GM12878 (cell line): ENCODE measurements around the gene RALGAPA2. TPM values are rescaled to one million over a fixed set of nuclear protein-coding genes. Genes with fewer than 3 reads are reported as not detected.

Experiments
- ATAC-seq: fragments of 200-7000 bp; cut with Tn5 transposase; 3 replicates; pipeline ENCODE4 v1.9.1; 2020; ENCODE audit warnings: mild to moderate bottlenecking, moderate library complexity
- BruUV-seq: library from RNA; stranded (reverse); fragments of 400-500 nt; replicated peaks from 2 replicates; lab custom pipeline; 2021; lab: Mats Ljungman, UMichigan
- CTCF ChIA-PET: fragments of 300-600 bp; sonication (Branson Sonifier 250); formaldehyde crosslinking; extraction: SDS; loops from one replicate; lab custom pipeline; 2021; ENCODE audit warnings: inconsistent platforms; lab: Yijun Ruan, JAX
- POLR2A ChIA-PET: fragments of 350-600 bp; formaldehyde crosslinking; extraction: SDS; loops from one replicate; lab custom pipeline; 2021; ENCODE audit warnings: inconsistent platforms; lab: Charles Lee
- RAD21 ChIA-PET: fragments of 300-600 bp; sonication (Branson Sonifier 250); formaldehyde crosslinking; loops from one replicate; lab custom pipeline; 2023; ENCODE audit warnings: antibody characterized with exemption; ENCODE audit not compliant: unreplicated experiment; lab: Charles Lee
- SMC1A ChIA-PET: fragments of 300-600 bp; sonication (Branson Sonifier 250); formaldehyde crosslinking; loops from one replicate; lab custom pipeline; 2023; ENCODE audit not compliant: unreplicated experiment, uncharacterized antibody; lab: Charles Lee
- DNase-seq: peaks from one replicate; pipeline ENCODE4 v3.0.0-alpha.2; 2011; ENCODE audit warnings: low read depth, low spot score
- FAIRE-seq: peaks from 3 replicates; lab custom pipeline; 2011; peaks lifted over from hg19 to GRCh38; lab: Jason Lieb, UNC
- H2AFZ ChIP-seq: 2 replicates; pipeline ENCODE4 v1.6.0; 2011; ENCODE audit warnings: low read depth, low read length, control low read depth; ENCODE audit not compliant: control insufficient read depth
- H3K27ac ChIP-seq: 2 replicates; pipeline ENCODE4 v1.5.1; 2011; ENCODE audit warnings: control low read depth; ENCODE audit not compliant: control insufficient read depth, insufficient read depth
- H3K27me3 ChIP-seq, 2 experiments: replicated peaks in 1 of 2; 2 replicates each; pipeline versions ENCODE4 v1.6.0 to v1.6.1; 2011; ENCODE audit warnings: low read length in 1 of 2; ENCODE audit not compliant: control insufficient read depth in 2 of 2, insufficient read depth in 2 of 2
- H3K36me3 ChIP-seq, 2 experiments: 2 replicates each; pipeline ENCODE4 v1.5.1; 2011; ENCODE audit warnings: low read length in 1 of 2; ENCODE audit not compliant: control insufficient read depth in 2 of 2, insufficient read depth in 2 of 2
- H3K4me1 ChIP-seq: 2 replicates; pipeline ENCODE4 v1.6.1; 2011; ENCODE audit warnings: mild to moderate bottlenecking, low read length, moderate library complexity, mixed read lengths; ENCODE audit not compliant: control insufficient read depth, insufficient read depth
- H3K4me2 ChIP-seq: 2 replicates; pipeline ENCODE4 v1.6.0; 2011; ENCODE audit warnings: control low read depth; ENCODE audit not compliant: control insufficient read depth, insufficient read depth
- H3K4me3 ChIP-seq: fragments of 200-600 bp; sonication (generic); 2 replicates; pipeline ENCODE4 v1.5.1; 2016
- H3K79me2 ChIP-seq: 2 replicates; pipeline ENCODE4 v1.6.0; 2011; ENCODE audit warnings: low read length; ENCODE audit not compliant: control insufficient read depth, insufficient read depth
- H3K9ac ChIP-seq: 2 replicates; pipeline ENCODE4 v1.8.0; 2011; ENCODE audit warnings: low read length, control low read depth, mixed read lengths; ENCODE audit not compliant: control insufficient read depth, insufficient read depth
- H3K9me3 ChIP-seq: replicated peaks from 3 replicates; pipeline ENCODE4 v1.5.1; 2011; ENCODE audit warnings: mild to moderate bottlenecking, low read length; ENCODE audit not compliant: control insufficient read depth, insufficient read depth
- H4K20me1 ChIP-seq: 2 replicates; pipeline ENCODE4 v1.6.0; 2011; ENCODE audit not compliant: control insufficient read depth, insufficient read depth
- ATF2 ChIP-seq: IDR thresholded peaks from 2 replicates; pipeline ENCODE4 v1.6.1; 2012; ENCODE audit warnings: low read length, inconsistent platforms
- DPF2 ChIP-seq: fragments of 450-650 bp; IDR thresholded peaks from 2 replicates; pipeline ENCODE4 v1.6.1; 2017; ENCODE audit warnings: mild to moderate bottlenecking
- EP300 ChIP-seq, 2 experiments: fragments of 150-350 bp in 1 of 2; IDR thresholded peaks; 2 replicates each; pipeline ENCODE4 v1.6.1; 2011 to 2012; ENCODE audit warnings: low read depth in 2 of 2, low read length in 2 of 2, borderline replicate concordance in 1 of 2, improper control_type of control experiment in 1 of 2, inconsistent platforms in 1 of 2; ENCODE audit not compliant: control insufficient read depth in 1 of 2
- GATAD2B ChIP-seq: fragments of 450-650 bp; conservative IDR thresholded peaks from 2 replicates; pipeline ENCODE4 v1.6.1; 2017; ENCODE audit warnings: low read depth, mild to moderate bottlenecking, moderate library complexity
- IKZF2 ChIP-seq, 2 experiments: fragments of 450-650 bp; IDR thresholded peaks; 2 replicates each; pipeline ENCODE4 v1.6.1; 2017; ENCODE audit warnings: mild to moderate bottlenecking in 2 of 2, moderate library complexity in 2 of 2
- JUNB ChIP-seq: IDR thresholded peaks from 2 replicates; pipeline ENCODE4 v1.6.1; 2016; ENCODE audit warnings: antibody characterized with exemption, mild to moderate bottlenecking
- MEF2B ChIP-seq: fragments of 450-650 bp; IDR thresholded peaks from 2 replicates; pipeline ENCODE4 v1.6.1; 2018; ENCODE audit warnings: mild to moderate bottlenecking, moderate library complexity; ENCODE audit not compliant: partially characterized antibody, poor library complexity, severe bottlenecking
- MTA2 ChIP-seq: fragments of 450-650 bp; IDR thresholded peaks from 2 replicates; pipeline ENCODE4 v1.6.1; 2016; ENCODE audit warnings: low read depth, mild to moderate bottlenecking, moderate library complexity
- NFIC ChIP-seq: IDR thresholded peaks from 2 replicates; pipeline ENCODE4 v1.6.1; 2012; ENCODE audit warnings: low read depth, mild to moderate bottlenecking, inconsistent platforms, low read length, moderate library complexity
- RBBP5 ChIP-seq: fragments of 200-600 bp; sonication (generic); conservative IDR thresholded peaks from 2 replicates; pipeline ENCODE4 v1.6.1; 2016
- RELB ChIP-seq: fragments of 450-650 bp; IDR thresholded peaks from 2 replicates; pipeline ENCODE4 v1.6.1; 2017; ENCODE audit warnings: low read depth, mild to moderate bottlenecking, moderate library complexity
- RUNX3 ChIP-seq: IDR thresholded peaks from 2 replicates; pipeline ENCODE4 v1.6.1; 2012; ENCODE audit warnings: low read length, inconsistent platforms
- SP1 ChIP-seq: IDR thresholded peaks from one replicate; pipeline ENCODE4 v1.6.1; 2011; ENCODE audit warnings: low read depth, low read length
- SPI1 ChIP-seq: IDR thresholded peaks from 2 replicates; pipeline ENCODE4 v1.6.1; 2011; ENCODE audit warnings: low read depth, mild to moderate bottlenecking, low read length, moderate library complexity, borderline replicate concordance; ENCODE audit not compliant: insufficient read depth
- ZNF384 ChIP-seq: IDR thresholded peaks from 2 replicates; pipeline ENCODE4 v1.6.1; 2012; ENCODE audit warnings: low read depth, mild to moderate bottlenecking, low read length, improper control_type of control experiment, borderline replicate concordance
- ZNF592 ChIP-seq: fragments of 450-650 bp; IDR thresholded peaks from 2 replicates; pipeline ENCODE4 v1.6.1; 2017; ENCODE audit warnings: mild to moderate bottlenecking, moderate library complexity
- ZZZ3 ChIP-seq: IDR thresholded peaks from 2 replicates; pipeline ENCODE4 v1.6.1; 2011; ENCODE audit warnings: low read depth; ENCODE audit not compliant: control insufficient read depth, insufficient read length
- WGBS: methylation state at CpG from one replicate; pipeline ENCODE4 v1.1.6; 2016; ENCODE audit warnings: low lambda C conversion rate; ENCODE audit not compliant: insufficient replicate concordance, insufficient coverage; ENCODE audit errors: missing lambda C conversion rate; 5-methylcytosine and 5-hydroxymethylcytosine counted together
- in situ Hi-C: fragments of 300-500 bp; cut with MboI; formaldehyde crosslinking; loops from 9 replicates; pipeline ENCODE4 v1.14.3; 2018; ENCODE audit warnings: mixed read lengths
- intact Hi-C: fragments of 100-400 bp; cut with micrococcal nuclease; formaldehyde crosslinking; loops from one replicate; pipeline ENCODE4 v1.14.2; 2022; ENCODE audit not compliant: unreplicated experiment
- polyA plus RNA-seq, 11 experiments: library from polyadenylated mRNA; depleted of rRNA in 4 of 11; unstranded in 6 of 11; stranded (reverse) in 5 of 11; fragments of >200 nt; fragmentation: Nextera tagmentation in 4 of 11; fragmentation: Illumina TruSeq in 1 of 11; extraction: Ambion mirVana in 4 of 11; extraction: Trizol in 1 of 11; gene quantifications; 1 replicate in 1 of 11; 2 replicates in 10 of 11; pipeline versions ENCODE4 v1.2.1 to v1.2.3, GENCODE V29; 2011 to 2016; ENCODE audit warnings: inconsistent platforms in 2 of 11, missing spikeins in 2 of 11, low read depth in 1 of 11
- total RNA-seq, 4 experiments: library from RNA; depleted of rRNA in 3 of 4; stranded (reverse); fragments of >200 nt in 3 of 4; fragmentation: Illumina TruSeq in 1 of 4; extraction: Trizol in 1 of 4; gene quantifications; 2 replicates each; pipeline versions ENCODE4 v1.2.1 to v1.2.3, GENCODE V29; 2013 to 2021

The RALGAPA2 gene
- total and polyA plus RNA-seq, 10 of the 15 experiments (the other 5 are each of a cell fraction or from before 2014, with no cell fraction given), result 2.9 to 29.4 (median 19.6) TPM

DNA sequence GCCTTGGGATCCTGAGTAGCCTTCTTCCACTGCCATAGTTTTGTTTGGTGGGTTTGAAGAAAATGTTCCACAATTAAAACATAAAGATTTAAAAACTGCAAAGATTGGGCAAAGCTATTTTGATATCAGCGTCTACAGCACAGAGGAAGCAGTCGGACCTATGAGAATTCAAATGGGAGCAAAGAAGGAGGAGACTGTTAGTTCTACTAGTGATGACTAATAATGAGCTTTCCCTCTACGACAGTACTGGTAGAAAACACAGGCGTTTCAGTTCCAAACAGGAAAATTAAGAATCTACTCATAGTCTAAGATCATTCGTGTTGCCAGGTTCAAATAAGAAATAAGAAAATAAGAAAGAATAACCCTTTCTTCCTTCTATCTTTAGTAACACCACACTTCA, 223.4 kb downstream of the RALGAPA2 start:
- 26% methylated on average over 5 of the region's 5 CpGs for WGBS
- H3K4me1 ChIP-seq, result peaks cover 32% of the 10 kb centered on the region
- in situ Hi-C loops, result no loop called here
- intact Hi-C loops, result loop anchor here (1.0 to 10.0 kb wide), 2 partner anchors 23 to 124 kb away; partner anchors contain the start of gene INSM1
- ChIA-PET POLR2A (interaction anchor here (0.8 to 1.9 kb wide), 2 partner anchors 23 to 24 kb away, joined by 3 to 6 read pairs; no protein-coding TSS in a partner anchor), CTCF (interaction anchor here (0.8 to 1.2 kb wide), 5 partner anchors 8 to 24 kb away, joined by 3 to 5 read pairs (median 4); no protein-coding TSS in a partner anchor), SMC1A (interaction anchor here (1.0 to 6.1 kb wide), 13 partner anchors 9 to 73 kb away, joined by 3 to 40 read pairs (median 6); no protein-coding TSS in a partner anchor), RAD21 (interaction anchor here (0.8 to 2.0 kb wide), 4 partner anchors 18 to 37 kb away, joined by 3 to 9 read pairs (median 4); no protein-coding TSS in a partner anchor)
- no peaks in the 10 kb centered on the region for H3K9me3 ChIP-seq
- H3K36me3 ChIP-seq, result peaks cover 0 to 6% of the 10 kb centered on the region in 2 experiments; a peak in 1 of 4 replicates
- ATAC-seq, result peak; percentile 96
- BruUV-seq, result no TSS peak
- peak overlapping the region; percentile 37; the same call in 1 of the 2 replicates for H2AFZ ChIP-seq
- H3K9ac ChIP-seq, result no peak overlapping the region; the same call in 1 of the 2 replicates
- FAIRE-seq, result peak; percentile 84
- H3K79me2 ChIP-seq, result no peaks in the 10 kb centered on the region
- H3K27ac ChIP-seq, result peak overlapping the region; percentile 73
- DNase-seq, result peak; percentile 66
- H3K4me3 ChIP-seq, result no peak overlapping the region
- no peaks in the 10 kb centered on the region for H4K20me1 ChIP-seq
- peak overlapping the region; percentile 82 for H3K4me2 ChIP-seq
- no peaks in the 10 kb centered on the region for H3K27me3 ChIP-seq
- no peak for TF ChIP-seq SP1
- TF ChIP-seq RUNX3, result peak; percentile 12; the same call in 1 of the 2 replicates
- TF ChIP-seq DPF2, result 0 out of 2 replicates have a peak, but pooled peaks have one; percentile 52
- no peak for TF ChIP-seq ZNF384
- TF ChIP-seq RELB, result peak; percentile 60; the same call in 1 of the 2 replicates
- TF ChIP-seq EP300 (IDR thresholded peaks at IDR 0.05; ENCODE audit: borderline replicate concordance in 1 of 2, control insufficient read depth in 1 of 2, low read depth in 2 of 2, low read length in 2 of 2), result peak; percentile 74 to 82; a peak in 3 of 4 replicates
- peak; percentile 91 for TF ChIP-seq MTA2
- TF ChIP-seq ATF2, result peak; percentile 47; the same call in 1 of the 2 replicates
- peak; percentile 81 for TF ChIP-seq NFIC
- TF ChIP-seq MEF2B, result peak; percentile 48
- TF ChIP-seq ZNF592, result 0 out of 2 replicates have a peak, but pooled peaks have one; percentile 17
- TF ChIP-seq RBBP5, result no peak
- peak; percentile 83 to 85 for TF ChIP-seq IKZF2 (IDR thresholded peaks at IDR 0.05)
- no peak for TF ChIP-seq SPI1
- no peak for TF ChIP-seq GATAD2B
- no peak for TF ChIP-seq ZZZ3
- peak; percentile 81 for TF ChIP-seq JUNB
